ENCODE results near the gene KRT2. TPM values are rescaled to one million over a fixed set of nuclear protein-coding genes. Genes with fewer than 3 reads are reported as not detected.

The KRT2 gene
- total and polyA plus RNA-seq, 9 of the 15 experiments (the other 6 are each of a cell fraction or from before 2014, with no cell fraction given) = 0.03 to 0.69 (median 0.07) TPM; not detected in 2

DNA sequence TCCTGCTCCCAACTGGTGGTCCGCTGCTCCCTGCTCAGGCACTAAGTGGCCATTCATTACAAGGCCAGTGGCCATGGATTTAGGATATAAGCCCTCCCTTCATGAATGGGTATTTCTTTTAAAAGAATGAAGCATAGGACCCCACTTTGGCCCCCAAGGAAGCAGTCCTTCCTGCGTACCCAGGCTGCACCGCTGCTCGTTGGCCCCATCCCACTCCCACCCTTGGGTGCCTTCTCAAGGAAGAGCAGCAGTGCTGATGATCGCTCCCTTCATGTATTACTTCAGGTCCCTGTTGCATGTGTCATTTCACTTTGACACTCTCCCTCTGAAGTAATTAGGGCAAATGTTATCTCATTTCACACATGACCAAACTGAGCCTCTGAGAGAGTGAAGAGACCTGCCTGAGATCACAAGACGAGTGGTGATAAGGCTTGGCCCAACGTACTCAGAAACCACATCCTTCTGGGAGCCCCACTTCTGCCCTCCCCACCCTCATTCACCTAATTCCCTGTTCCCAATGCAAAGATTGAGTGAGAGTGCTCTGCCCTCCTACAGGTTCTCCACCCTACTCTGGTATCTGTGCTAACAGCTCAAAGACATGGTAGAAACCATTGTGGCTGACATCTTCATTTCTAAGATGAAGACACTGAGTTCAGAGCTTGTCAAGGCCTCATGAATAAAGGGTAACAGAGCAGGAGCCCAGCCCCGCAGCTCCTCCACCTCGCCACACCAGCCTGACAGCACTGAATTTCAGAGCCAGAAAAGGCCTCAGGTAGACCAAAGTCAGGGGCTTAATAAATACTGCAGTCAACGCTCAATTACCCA, 10.3 kb upstream of the KRT2 start (continued):
- TF ChIP-seq, protein P1, sequence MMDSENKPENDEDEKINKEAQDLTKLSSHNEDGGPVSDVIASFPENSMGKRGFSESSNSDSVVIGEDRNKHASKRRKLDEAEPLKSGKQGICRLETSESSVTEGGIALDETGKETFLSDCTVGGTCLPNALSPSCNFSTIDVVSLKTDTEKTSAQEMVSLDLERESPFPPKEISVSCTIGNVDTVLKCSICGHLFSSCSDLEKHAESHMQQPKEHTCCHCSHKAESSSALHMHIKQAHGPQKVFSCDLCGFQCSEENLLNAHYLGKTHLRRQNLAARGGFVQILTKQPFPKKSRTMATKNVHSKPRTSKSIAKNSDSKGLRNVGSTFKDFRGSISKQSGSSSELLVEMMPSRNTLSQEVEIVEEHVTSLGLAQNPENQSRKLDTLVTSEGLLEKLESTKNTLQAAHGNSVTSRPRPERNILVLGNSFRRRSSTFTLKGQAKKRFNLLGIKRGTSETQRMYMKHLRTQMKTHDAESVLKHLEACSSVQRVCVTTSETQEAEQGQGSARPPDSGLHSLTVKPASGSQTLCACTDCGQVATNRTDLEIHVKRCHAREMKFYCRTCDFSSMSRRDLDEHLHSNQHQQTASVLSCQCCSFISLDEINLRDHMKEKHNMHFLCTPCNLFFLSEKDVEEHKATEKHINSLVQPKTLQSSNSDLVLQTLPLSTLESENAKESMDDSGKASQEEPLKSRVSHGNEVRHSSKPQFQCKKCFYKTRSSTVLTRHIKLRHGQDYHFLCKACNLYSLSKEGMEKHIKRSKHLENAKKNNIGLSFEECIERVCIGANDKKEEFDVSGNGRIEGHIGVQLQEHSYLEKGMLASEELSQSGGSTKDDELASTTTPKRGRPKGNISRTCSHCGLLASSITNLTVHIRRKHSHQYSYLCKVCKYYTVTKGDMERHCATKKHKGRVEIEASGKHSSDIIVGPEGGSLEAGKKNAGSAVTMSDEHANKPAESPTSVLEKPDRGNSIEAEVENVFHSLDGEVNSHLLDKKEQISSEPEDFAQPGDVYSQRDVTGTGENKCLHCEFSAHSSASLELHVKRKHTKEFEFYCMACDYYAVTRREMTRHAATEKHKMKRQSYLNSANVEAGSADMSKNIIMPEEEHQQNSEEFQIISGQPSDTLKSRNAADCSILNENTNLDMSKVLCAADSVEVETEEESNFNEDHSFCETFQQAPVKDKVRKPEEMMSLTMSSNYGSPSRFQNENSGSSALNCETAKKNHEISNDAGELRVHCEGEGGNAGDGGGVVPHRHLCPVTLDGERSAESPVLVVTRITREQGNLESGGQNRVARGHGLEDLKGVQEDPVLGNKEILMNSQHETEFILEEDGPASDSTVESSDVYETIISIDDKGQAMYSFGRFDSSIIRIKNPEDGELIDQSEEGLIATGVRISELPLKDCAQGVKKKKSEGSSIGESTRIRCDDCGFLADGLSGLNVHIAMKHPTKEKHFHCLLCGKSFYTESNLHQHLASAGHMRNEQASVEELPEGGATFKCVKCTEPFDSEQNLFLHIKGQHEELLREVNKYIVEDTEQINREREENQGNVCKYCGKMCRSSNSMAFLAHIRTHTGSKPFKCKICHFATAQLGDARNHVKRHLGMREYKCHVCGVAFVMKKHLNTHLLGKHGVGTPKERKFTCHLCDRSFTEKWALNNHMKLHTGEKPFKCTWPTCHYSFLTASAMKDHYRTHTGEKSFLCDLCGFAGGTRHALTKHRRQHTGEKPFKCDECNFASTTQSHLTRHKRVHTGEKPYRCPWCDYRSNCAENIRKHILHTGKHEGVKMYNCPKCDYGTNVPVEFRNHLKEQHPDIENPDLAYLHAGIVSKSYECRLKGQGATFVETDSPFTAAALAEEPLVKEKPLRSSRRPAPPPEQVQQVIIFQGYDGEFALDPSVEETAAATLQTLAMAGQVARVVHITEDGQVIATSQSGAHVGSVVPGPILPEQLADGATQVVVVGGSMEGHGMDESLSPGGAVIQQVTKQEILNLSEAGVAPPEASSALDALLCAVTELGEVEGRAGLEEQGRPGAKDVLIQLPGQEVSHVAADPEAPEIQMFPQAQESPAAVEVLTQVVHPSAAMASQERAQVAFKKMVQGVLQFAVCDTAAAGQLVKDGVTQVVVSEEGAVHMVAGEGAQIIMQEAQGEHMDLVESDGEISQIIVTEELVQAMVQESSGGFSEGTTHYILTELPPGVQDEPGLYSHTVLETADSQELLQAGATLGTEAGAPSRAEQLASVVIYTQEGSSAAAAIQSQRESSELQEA (IDR thresholded peaks at IDR 0.05; ENCODE audit: low read depth) = no peak
- TF ChIP-seq, protein P2, sequence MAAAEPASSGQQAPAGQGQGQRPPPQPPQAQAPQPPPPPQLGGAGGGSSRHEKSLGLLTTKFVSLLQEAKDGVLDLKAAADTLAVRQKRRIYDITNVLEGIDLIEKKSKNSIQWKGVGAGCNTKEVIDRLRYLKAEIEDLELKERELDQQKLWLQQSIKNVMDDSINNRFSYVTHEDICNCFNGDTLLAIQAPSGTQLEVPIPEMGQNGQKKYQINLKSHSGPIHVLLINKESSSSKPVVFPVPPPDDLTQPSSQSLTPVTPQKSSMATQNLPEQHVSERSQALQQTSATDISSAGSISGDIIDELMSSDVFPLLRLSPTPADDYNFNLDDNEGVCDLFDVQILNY (CRISPR knock-in tag; IDR thresholded peaks at IDR 0.05) = no peak
- TF ChIP-seq HNRNPK (IDR thresholded peaks at IDR 0.05; ENCODE audit: low read depth, low read length, poor library complexity, severe bottlenecking) (no peak), ETV5 (CRISPR knock-in tag; IDR thresholded peaks at IDR 0.05; ENCODE audit: low read depth) (peak; percentile 97), ZBTB7A (IDR thresholded peaks at IDR 0.05; ENCODE audit: borderline replicate concordance, control insufficient read depth, low read depth, low read length) (peak; percentile 41; the same call in 1 of the 2 replicates), CBFA2T3 (IDR thresholded peaks at IDR 0.05) (peak; percentile 99), HDAC2 (IDR thresholded peaks at IDR 0.05) (peak; percentile 85), DACH1 (IDR thresholded peaks at IDR 0.05; ENCODE audit: partially characterized antibody) (peak; percentile 84), POLR3G (IDR thresholded peaks at IDR 0.05; ENCODE audit: extremely low read depth, insufficient read length, insufficient replicate concordance) (no peak), ESRRB (CRISPR knock-in tag; IDR thresholded peaks at IDR 0.05; ENCODE audit: borderline replicate concordance) (no peak), SPI1 (IDR thresholded peaks at IDR 0.05; ENCODE audit: borderline replicate concordance, low read depth, low read length) (peak; percentile 52; the same call in 1 of the 2 replicates), LARP7 (IDR thresholded peaks at IDR 0.05) (no peak), ZEB2 (IDR thresholded peaks at IDR 0.05) (peak; percentile 87), CEBPG (CRISPR knock-in tag; IDR thresholded peaks at IDR 0.05) (peak; percentile 22; the same call in 1 of the 2 replicates), CEBPG (tag; conservative IDR thresholded peaks at IDR 0.05 in 1 of 2, IDR thresholded peaks at IDR 0.05 in 1 of 2) (peak; percentile 40 to 82; a peak in 3 of 4 replicates), MYC (IDR thresholded peaks at IDR 0.05; ENCODE audit: low read depth, low read length) (peak; percentile 79; the same call in 1 of the 2 replicates), MYC (CRISPR knock-in tag; IDR thresholded peaks at IDR 0.05; ENCODE audit: borderline replicate concordance, low read depth) (peak; percentile 59; the same call in 1 of the 2 replicates)
- TF ChIP-seq, protein P3, sequence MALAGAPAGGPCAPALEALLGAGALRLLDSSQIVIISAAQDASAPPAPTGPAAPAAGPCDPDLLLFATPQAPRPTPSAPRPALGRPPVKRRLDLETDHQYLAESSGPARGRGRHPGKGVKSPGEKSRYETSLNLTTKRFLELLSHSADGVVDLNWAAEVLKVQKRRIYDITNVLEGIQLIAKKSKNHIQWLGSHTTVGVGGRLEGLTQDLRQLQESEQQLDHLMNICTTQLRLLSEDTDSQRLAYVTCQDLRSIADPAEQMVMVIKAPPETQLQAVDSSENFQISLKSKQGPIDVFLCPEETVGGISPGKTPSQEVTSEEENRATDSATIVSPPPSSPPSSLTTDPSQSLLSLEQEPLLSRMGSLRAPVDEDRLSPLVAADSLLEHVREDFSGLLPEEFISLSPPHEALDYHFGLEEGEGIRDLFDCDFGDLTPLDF (CRISPR knock-in tag; IDR thresholded peaks at IDR 0.05) = no peak

Measured in K562 (cell line).